ENCODE measurements around the gene PNMA6E.

- TF ChIP-seq, protein P1, sequence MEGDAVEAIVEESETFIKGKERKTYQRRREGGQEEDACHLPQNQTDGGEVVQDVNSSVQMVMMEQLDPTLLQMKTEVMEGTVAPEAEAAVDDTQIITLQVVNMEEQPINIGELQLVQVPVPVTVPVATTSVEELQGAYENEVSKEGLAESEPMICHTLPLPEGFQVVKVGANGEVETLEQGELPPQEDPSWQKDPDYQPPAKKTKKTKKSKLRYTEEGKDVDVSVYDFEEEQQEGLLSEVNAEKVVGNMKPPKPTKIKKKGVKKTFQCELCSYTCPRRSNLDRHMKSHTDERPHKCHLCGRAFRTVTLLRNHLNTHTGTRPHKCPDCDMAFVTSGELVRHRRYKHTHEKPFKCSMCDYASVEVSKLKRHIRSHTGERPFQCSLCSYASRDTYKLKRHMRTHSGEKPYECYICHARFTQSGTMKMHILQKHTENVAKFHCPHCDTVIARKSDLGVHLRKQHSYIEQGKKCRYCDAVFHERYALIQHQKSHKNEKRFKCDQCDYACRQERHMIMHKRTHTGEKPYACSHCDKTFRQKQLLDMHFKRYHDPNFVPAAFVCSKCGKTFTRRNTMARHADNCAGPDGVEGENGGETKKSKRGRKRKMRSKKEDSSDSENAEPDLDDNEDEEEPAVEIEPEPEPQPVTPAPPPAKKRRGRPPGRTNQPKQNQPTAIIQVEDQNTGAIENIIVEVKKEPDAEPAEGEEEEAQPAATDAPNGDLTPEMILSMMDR (IDR thresholded peaks at IDR 0.05) = no peak
- TF ChIP-seq HDAC2 (IDR thresholded peaks at IDR 0.05) = no peak
- TF ChIP-seq POLR2A (IDR thresholded peaks at IDR 0.05; ENCODE audit: low read length) = no peak
- TF ChIP-seq POLR2AphosphoS2 (conservative IDR thresholded peaks at IDR 0.05; ENCODE audit: low read length) = no peak
- no peak for TF ChIP-seq EHMT2 (IDR thresholded peaks at IDR 0.05; ENCODE audit: low read depth)
- TF ChIP-seq KDM5A (IDR thresholded peaks at IDR 0.05) = no peak
- no peak for TF ChIP-seq JUN (IDR thresholded peaks at IDR 0.05)
- no peak for TF ChIP-seq ELK1 (IDR thresholded peaks at IDR 0.05; ENCODE audit: low read depth, low read length)
- TF ChIP-seq CBX8 (IDR thresholded peaks at IDR 0.05) = no peak
Observed at GRCh38 chrX:153440556-153441135, 39.5 kb upstream of the PNMA6E start.
